Epithelial cell of proximal tubule (primary cell): ENCODE results near the gene CAMTA1. TPM values are rescaled to one million over a fixed set of nuclear protein-coding genes. Genes with fewer than 3 reads are reported as not detected.
"Not testable (repeated sequence)": the region's sequence is repeated elsewhere in the genome, so short reads cannot be mapped to it uniquely, and the experiment has no call there.

Source experiments
- DNase-seq: peaks from one replicate; pipeline ENCODE4 v3.0.0-alpha.2; 2011; ENCODE audit warnings: low read depth
- H3K4me3 ChIP-seq: 2 replicates; pipeline ENCODE4 v1.5.1; 2011; ENCODE audit warnings: low read depth, mild to moderate bottlenecking, low read length
- CTCF ChIP-seq: conservative IDR thresholded peaks from 2 replicates; pipeline ENCODE4 v1.5.1; 2012; ENCODE audit warnings: low read depth, mild to moderate bottlenecking, low read length
- total RNA-seq: library from RNA; depleted of rRNA; stranded (reverse); fragments of >200 nt; gene quantifications from 2 replicates; pipeline ENCODE4 v1.2.3, GENCODE V29; 2015

Gene CAMTA1
- total RNA-seq, 1 donor from 2014 or later, result 79.2 TPM

DNA sequence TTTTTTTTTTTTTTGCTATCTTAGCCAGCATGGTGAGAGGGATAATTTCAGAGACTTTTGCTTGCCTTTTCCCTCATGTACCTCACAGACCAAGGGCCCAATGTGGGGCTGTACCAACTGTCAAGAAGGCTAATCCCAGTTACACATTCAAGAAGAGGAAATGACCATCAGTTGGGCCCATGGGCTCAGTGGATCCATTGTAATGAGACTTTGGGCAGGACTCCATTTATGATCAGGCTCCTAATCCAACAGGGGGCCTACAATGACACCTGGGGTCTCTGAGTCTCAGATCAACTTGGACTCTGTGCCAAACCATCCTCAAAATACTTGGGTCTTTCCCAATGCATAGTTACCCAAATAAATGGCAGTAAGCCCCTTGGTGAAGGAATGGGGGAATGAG is 535.4 kb downstream of the CAMTA1 start:
- DNase-seq, result no peak
- TF ChIP-seq CTCF, result no peak
- no peak overlapping the region for H3K4me3 ChIP-seq

DNA sequence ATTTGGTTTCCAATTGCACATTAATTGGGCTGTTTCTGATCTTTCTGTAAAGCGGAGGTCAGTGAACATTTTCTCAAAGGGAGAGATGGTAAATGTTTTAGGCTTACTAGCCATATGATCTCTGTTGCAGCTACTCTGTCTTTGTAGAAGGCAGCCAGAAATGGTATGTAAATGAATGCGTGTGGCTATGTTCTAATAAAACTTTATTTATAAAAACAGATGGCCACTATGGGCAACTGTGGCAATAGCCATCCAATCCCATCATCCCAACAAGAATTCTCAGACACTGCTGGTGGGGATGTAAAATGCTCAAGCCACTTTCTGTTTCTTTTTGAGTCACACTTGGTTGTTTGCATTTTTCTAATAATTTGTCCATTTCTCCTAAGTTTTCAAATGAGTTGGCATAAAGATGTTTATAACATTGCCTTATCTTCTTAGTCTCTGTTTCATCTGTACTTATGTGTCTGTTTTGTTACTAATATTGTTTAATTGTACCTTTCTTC is 537.1 kb downstream of the CAMTA1 start:
- no peak for TF ChIP-seq CTCF
- no peak for DNase-seq
- no peak overlapping the region for H3K4me3 ChIP-seq

- DNase-seq, result no peak
- no peak overlapping the region for H3K4me3 ChIP-seq
- TF ChIP-seq CTCF, result no peak
These were observed 537.7 kb downstream of the CAMTA1 start for GRCh38 chr1:7322912-7323311.

- no peak for TF ChIP-seq CTCF
- no peak for DNase-seq
- H3K4me3 ChIP-seq, result no peak overlapping the region
These were observed 540.0 kb downstream of the CAMTA1 start for GRCh38 chr1:7325254-7325653.

GRCh38 chr1:7326366-7326765 is 541.1 kb downstream of the CAMTA1 start:
- no peak for TF ChIP-seq CTCF
- no peak for DNase-seq
- H3K4me3 ChIP-seq, result no peak overlapping the region

DNA sequence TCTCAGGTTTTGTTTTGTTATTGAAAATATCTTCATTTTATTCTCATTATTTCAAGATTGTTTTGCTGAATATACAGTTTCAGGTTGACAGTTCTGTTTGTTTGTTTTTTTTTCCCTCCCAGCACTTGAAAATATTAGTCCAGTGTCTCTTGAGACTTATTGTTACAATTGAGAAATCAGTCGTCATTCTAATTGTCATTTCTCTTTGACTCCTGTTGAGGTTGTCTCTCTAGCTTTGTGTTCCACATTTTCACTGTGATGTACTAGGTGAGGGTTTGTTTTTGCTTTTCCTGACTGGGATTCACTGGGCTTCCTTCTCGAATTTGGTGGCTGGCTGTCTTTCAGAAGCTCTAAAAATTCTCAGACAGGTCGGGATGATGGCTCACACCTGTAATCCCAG is 542.6 kb downstream of the CAMTA1 start:
- TF ChIP-seq CTCF, result no peak
- no peak for DNase-seq
- no peak overlapping the region for H3K4me3 ChIP-seq

GRCh38 chr1:7329868-7330615 is 544.8 kb downstream of the CAMTA1 start:
- no peak for TF ChIP-seq CTCF
- H3K4me3 ChIP-seq, result no peak overlapping the region
- DNase-seq, result no peak

GRCh38 chr1:7330726-7331125 is 545.5 kb downstream of the CAMTA1 start:
- not testable (repeated sequence) for DNase-seq

More at GRCh38 chr1:7330726-7331125, 545.5 kb downstream of the CAMTA1 start:
- not testable (repeated sequence) for H3K4me3 ChIP-seq
